ENCODE data around the gene PRKCD. TPM values are rescaled to one million over a fixed set of nuclear protein-coding genes. Genes with fewer than 3 reads are reported as not detected.

PRKCD gene
- total RNA-seq, 2 experiments from 2014 or later, result 9.1 to 10.2 TPM

DNA sequence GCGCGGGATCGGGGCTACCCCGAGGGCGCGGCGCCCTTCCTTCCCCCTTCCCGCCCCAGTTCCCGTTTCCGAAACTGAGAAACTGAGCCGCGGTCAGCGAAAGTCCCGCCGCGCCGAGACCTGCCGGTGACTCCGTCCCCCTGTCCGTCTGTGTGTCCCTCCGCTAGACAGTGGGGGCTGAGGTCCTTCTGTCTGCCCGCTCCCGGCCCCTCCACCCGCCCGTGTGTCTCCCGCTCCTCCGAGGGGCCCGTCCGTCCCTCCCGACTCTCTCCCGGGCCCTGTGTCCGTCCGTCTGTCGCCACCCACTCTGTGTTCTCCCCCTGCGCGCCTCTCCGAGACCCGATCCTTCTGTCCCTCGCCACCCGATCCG lies 426 bp downstream of the PRKCD start:
- intact Hi-C loops (cut with micrococcal nuclease), result loop anchor here (2.0 kb wide), 1 partner anchor 59 kb away; no protein-coding TSS in a partner anchor
- Mint-ChIP-seq H3K27me3 (ENCODE audit: low read depth) (peaks cover 17% of the 10 kb centered on the region), H3K36me3 (ENCODE audit: low read depth) (no peaks in the 10 kb centered on the region), H3K9me3 (no peaks in the 10 kb centered on the region), H3K4me1 (ENCODE audit: low read depth) (peaks cover 18% of the 10 kb centered on the region), H3K4me3 (peak overlapping the region; percentile 74), H3K27ac (peak overlapping the region; percentile 59)
- peak; percentile 14 for DNase-seq
- CTCF ChIA-PET, result interaction anchor here (3.4 kb wide), 1 partner anchor 27 kb away, joined by 14 read pairs; no protein-coding TSS in a partner anchor

DNA sequence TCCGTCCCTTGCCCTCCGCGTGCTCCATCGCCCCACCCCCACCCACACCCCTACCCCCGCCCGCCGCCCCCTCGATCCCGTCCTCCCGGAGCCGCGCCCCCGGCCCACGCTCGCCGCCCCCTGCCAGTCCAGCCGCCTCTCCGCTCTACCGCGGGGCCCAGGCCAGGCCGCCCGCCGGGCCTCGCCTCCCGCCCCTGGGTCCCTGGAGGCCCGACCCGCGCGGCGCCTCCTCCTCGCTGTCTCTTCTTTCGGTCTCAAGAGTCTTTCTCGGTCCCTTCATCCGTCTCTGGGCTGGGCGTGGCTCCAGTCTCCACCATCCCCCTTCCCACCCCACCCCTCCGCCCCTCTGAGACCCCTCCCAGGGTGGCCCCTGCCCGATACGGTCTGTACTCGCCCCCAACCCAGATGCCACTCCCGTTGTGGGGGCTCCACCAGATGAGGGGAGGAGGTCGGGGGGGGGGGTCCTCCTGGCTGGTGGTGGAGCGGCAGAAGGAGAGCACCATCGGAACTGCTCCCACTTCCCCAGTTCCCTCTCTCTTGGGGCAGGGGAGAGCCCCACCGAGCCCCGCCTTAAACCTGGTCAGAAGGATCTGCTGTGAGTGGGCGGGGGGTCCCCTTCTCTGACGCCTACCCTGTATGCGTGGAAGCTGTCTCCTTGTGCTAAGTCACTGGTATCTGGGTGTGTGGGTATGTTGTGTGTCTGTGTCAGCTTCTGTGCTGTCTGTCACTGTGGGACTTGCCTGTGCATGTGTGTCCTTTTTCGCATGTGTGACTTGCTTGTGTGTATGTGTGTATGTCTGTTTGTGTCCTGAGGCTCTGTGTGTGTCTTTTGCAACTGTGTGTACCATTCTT lies 1.0 kb downstream of the PRKCD start:
- Mint-ChIP-seq H3K4me3 (peak overlapping the region; percentile 74), H3K27me3 (ENCODE audit: low read depth) (peaks cover 12% of the 10 kb centered on the region), H3K36me3 (ENCODE audit: low read depth) (no peaks in the 10 kb centered on the region), H3K4me1 (ENCODE audit: low read depth) (peaks cover 18% of the 10 kb centered on the region), H3K9me3 (no peaks in the 10 kb centered on the region), H3K27ac (peak overlapping the region; percentile 59)
- CTCF ChIA-PET, result interaction anchor here (0.7 kb wide), 1 partner anchor 11 kb away, joined by 3 read pairs; no protein-coding TSS in a partner anchor
- intact Hi-C loops (cut with micrococcal nuclease), result loop anchor here (1.0 to 2.0 kb wide), 4 partner anchors 32 to 185 kb away; partner anchors contain the start of genes DCP1A and RFT1
- DNase-seq, result peak; percentile 72

DNA sequence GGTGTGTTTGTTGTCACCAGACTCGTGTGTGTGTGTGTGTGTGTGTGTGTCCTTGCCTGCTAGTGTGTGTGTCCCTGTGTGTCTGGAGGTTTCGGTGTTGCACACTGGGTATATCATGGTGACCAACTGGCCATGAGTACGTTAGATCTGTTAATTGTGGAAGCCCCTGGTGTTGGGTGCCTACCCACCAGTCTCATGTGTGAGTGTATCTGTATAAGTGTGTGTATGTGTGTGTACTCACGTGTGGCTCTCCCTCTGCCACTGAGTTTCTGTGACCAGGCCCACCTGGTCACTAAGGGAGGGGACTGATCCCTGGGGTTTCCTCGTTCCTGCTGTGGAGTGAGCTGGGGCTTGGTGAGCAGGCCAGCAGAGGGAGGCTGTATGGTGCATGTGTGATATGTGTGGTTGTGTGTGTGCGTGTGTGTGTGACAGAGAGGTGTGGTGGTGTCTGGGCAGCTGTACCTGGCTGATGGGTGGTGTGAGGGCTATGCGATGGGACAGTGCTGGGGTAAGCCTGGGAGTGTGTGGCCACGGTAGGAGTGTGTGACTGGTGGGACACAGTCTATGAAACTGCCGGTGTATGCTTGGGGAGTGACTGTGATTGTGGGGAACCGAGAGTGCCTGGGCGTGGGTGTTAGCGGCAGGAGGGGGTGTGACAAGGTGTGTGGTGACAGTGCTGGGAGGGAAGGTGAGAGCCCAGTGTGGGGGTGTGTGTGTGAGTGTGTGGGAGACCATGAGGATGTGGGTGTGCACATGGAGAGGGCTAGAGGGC lies 1.8 kb downstream of the PRKCD start:
- Mint-ChIP-seq H3K36me3 (ENCODE audit: low read depth) (no peaks in the 10 kb centered on the region), H3K4me3 (peak overlapping the region; percentile 74), H3K4me1 (ENCODE audit: low read depth) (peaks cover 18% of the 10 kb centered on the region), H3K9me3 (no peaks in the 10 kb centered on the region), H3K27me3 (ENCODE audit: low read depth) (peaks cover 7% of the 10 kb centered on the region), H3K27ac (peak overlapping the region; percentile 32)
- peak; percentile 43 for DNase-seq
- CTCF ChIA-PET, result interaction anchor here (0.7 to 1.3 kb wide), 4 partner anchors 12 to 49 kb away, joined by 3 to 5 read pairs (median 3); no protein-coding TSS in a partner anchor
- intact Hi-C loops (cut with micrococcal nuclease), result loop anchor here (1.0 to 2.0 kb wide), 3 partner anchors 33 to 184 kb away; partner anchors contain the start of genes DCP1A and RFT1

DNA sequence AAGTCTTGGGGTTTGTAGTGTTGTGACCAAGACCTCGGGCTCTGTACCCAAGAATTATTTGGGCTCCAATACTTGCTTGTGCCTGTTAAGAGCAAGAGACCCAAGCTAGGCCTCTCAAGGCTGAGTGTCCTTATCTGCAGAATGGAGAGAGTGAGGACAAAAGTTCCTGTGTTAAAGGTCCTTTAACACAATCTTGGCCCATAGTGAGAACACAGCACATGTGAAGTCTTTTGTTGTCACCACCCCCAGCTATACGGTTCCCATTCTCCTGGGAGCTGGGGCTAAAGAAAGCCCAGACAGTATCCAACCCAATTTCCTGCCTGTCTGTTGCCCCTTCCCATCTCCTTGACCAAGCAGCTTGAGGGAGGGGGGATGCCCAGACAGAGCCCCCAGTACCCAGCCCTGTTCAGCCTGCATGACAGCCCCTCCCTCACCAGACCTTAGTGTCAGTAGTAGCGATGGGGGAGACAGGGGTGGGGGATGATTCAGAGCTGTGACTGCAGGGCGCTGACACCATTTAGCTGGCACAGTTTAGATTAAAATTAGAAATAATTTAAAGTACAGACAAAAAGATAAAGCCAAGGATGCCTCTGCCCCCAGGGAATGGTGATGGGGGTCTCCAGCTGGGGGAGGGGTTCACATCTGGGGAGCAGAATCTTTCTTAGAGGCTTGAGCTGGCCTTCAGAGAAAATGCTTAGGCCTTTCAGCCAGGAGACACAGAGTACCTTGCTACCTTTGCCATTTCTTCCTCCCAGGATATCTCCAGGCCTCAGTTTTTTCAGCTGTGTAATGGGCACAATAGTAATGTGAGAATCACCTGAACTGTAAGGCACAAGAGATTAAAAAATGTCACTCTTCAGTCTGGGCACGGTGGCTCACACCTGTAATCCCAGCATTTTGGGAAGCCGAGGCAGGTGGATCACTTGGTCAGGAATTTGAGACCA lies 2.7 kb downstream of the PRKCD start:
- Mint-ChIP-seq H3K36me3 (ENCODE audit: low read depth) (no peaks in the 10 kb centered on the region), H3K4me3 (no peak overlapping the region), H3K9me3 (no peaks in the 10 kb centered on the region), H3K27me3 (ENCODE audit: low read depth) (peaks cover 5% of the 10 kb centered on the region), H3K27ac (no peak overlapping the region), H3K4me1 (ENCODE audit: low read depth) (peaks cover 20% of the 10 kb centered on the region)
- DNase-seq, result no peak
- CTCF ChIA-PET, result interaction anchor here (0.7 to 1.3 kb wide), 4 partner anchors 32 to 57 kb away, joined by 3 to 5 read pairs (median 3); no protein-coding TSS in a partner anchor
- intact Hi-C loops (cut with micrococcal nuclease), result loop anchor here (2.0 kb wide), 1 partner anchor 91 kb away; no protein-coding TSS in a partner anchor

DNA sequence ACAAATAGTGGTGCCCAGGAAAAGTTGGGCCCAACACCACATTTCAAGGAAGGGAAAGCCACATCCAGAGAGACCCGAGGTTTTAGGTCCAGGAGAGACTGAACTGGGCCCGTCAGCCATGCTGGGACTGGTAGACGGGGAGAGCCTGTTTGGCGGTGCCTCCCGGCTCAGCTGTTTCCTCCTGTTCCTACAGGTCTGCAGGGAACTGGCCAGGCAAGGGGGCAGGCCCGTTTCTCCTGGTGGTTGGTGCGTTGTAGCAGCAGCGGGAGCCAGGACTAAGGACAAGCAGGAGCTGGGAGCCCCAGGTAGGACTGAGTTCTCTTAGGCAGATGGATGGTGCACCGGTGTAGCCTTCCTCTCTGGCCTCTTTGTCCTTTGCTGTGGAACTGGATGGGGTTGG lies 3.9 kb downstream of the PRKCD start:
- intact Hi-C loops (cut with micrococcal nuclease), result no loop called here
- no peak overlapping the region for H3K27ac Mint-ChIP-seq

DNA sequence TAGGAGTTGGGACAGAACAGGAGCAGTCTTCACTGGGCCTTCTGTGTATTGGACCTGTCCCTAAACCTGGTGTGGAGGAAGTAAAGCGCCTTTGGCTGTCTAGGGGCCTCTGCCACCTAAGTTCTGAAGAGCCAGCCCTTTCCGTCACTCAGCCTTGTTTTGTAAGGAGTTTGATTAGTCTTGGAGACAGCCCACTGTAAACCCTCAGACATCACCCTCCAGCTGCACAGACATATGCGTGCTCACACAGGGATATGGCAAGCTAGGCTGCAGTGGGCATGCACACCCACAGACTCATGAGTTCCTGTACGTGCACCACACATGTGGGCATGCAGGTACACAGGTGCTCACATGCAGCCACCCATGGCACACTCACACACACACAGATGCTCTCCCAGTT lies 5.2 kb downstream of the PRKCD start:
- Mint-ChIP-seq H3K27me3 (ENCODE audit: low read depth) (no peaks in the 10 kb centered on the region), H3K9me3 (no peaks in the 10 kb centered on the region), H3K27ac (no peak overlapping the region), H3K4me1 (ENCODE audit: low read depth) (peaks cover 23% of the 10 kb centered on the region), H3K36me3 (ENCODE audit: low read depth) (no peaks in the 10 kb centered on the region), H3K4me3 (no peak overlapping the region)
- intact Hi-C loops (cut with micrococcal nuclease), result no loop called here
- DNase-seq, result no peak
- CTCF ChIA-PET, result no interaction called here

More for the DNA sequence above, 3.9 kb downstream of the PRKCD start:
- Mint-ChIP-seq H3K36me3 (ENCODE audit: low read depth) (no peaks in the 10 kb centered on the region), H3K27me3 (ENCODE audit: low read depth) (peaks cover 2% of the 10 kb centered on the region), H3K9me3 (no peaks in the 10 kb centered on the region), H3K4me3 (no peak overlapping the region), H3K4me1 (ENCODE audit: low read depth) (peaks cover 23% of the 10 kb centered on the region)
- CTCF ChIA-PET, result interaction anchor here (0.7 to 1.3 kb wide), 2 partner anchors 31 to 50 kb away, joined by 3 to 5 read pairs; no protein-coding TSS in a partner anchor
- DNase-seq, result no peak

DNA sequence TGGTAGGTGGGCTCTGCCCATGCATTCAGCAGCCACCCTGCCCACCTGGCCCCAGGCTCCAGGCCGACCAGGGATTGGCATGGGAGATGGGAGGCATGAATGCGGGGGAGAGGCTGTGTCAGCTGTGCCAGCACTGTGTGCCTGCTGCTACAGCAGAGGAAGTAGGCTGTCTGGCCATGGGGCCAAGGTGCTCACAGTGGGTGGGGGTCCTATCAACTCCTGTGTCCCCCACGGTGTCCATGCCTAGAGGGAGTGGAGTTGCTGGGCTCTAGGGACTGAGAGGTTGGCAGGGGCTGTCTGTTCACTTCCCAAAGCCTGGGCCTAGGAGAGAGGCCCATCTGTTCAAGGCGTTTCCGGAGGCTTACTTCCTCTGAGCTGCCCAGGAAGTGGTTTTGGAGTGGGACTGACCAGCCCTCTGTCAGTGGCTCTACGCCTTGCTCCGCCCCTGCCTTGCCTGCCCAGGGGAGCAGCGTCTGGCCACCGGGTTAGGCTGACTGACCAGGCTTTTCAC lies 5.8 kb downstream of the PRKCD start:
- no peak overlapping the region for H3K4me3 Mint-ChIP-seq
- no peaks in the 10 kb centered on the region for H3K9me3 Mint-ChIP-seq
- no peak for DNase-seq
- H3K27ac Mint-ChIP-seq, result no peak overlapping the region
- H3K27me3 Mint-ChIP-seq (ENCODE audit: low read depth), result no peaks in the 10 kb centered on the region
- CTCF ChIA-PET, result no interaction called here
- intact Hi-C loops (cut with micrococcal nuclease), result no loop called here
- peaks cover 25% of the 10 kb centered on the region for H3K4me1 Mint-ChIP-seq (ENCODE audit: low read depth)
- H3K36me3 Mint-ChIP-seq (ENCODE audit: low read depth), result no peaks in the 10 kb centered on the region

DNA sequence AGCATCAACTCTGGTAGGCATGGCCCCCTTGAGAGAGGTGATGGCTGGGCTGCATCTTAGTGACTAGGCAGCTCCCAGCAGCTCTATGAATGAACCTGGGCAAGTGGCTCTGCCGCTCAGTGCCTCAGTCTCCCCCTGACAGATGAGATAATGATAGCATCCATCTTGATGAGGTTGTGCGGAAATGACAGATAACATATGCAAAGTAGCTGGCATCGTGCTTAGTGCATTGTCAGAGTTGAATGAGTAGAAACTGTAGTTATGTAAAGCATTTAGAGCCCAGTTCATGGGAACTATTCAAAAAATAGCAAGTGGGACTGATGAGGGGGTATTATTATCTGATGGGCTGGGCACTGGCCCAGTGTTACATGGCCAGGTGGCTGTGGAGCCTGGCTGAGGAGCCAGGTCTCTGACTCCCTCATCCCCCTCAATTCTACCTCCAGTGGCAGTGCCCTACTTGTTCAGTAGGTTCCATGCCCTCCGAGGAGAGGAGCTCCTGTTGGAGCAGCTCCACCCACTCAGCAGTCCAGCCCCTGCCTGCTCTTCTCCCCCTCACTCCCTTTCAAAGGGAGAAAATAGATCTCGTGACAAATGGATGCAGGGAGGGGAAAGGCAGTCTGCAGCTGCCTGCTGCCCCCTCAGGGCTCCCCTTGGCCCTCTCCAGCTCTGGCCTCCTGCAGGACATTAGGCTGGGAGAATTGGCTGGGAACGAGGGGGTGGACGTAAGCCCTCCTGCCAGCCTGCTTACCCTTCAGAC lies 6.6 kb downstream of the PRKCD start:
- Mint-ChIP-seq H3K9me3 (no peaks in the 10 kb centered on the region), H3K27me3 (ENCODE audit: low read depth) (no peaks in the 10 kb centered on the region), H3K27ac (no peak overlapping the region), H3K36me3 (ENCODE audit: low read depth) (no peaks in the 10 kb centered on the region), H3K4me3 (no peak overlapping the region), H3K4me1 (ENCODE audit: low read depth) (peaks cover 21% of the 10 kb centered on the region)
- CTCF ChIA-PET, result interaction anchor here (0.5 to 0.7 kb wide), 2 partner anchors 28 to 61 kb away, joined by 3 read pairs; no protein-coding TSS in a partner anchor
- intact Hi-C loops (cut with micrococcal nuclease), result no loop called here
- no peak for DNase-seq

DNA sequence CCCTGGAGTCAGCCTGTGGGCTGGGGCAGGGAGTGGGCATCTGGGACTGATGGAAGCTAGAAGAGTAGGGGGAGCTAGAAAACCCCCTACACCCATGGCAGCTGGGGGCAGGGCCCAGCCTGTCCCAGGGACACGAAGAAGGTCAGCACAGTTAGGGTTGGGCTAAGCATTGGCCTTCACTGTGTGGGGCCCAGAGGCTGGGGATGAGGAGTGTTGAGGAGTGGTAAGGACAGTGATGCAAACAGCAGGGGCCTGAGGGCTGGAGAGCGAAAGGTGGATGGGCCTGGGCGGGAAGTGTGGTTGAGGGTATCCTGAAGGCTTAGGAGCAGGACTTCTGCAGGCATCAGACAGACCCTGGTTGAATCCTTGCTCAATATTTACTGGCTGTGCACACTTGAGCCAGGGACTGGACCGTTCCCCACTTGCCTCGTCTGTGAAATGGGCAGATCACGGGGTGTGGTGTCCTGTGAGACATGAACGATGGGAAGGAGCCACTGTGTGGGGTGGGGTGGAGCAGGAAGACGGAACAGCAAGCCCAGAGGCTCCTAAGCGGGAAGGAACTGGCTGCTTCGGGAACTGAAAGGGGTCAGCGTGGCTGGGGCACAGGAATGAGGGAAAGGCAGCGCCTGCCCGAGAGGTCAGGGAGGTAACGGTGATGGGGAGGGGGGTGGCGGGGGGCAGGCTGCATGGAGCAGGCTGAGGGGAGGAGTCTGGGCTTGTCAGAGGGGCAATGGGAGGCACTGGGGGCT lies 7.3 kb downstream of the PRKCD start:
- Mint-ChIP-seq H3K4me1 (ENCODE audit: low read depth) (peaks cover 14% of the 10 kb centered on the region), H3K36me3 (ENCODE audit: low read depth) (no peaks in the 10 kb centered on the region), H3K27ac (no peak overlapping the region), H3K4me3 (no peak overlapping the region), H3K27me3 (ENCODE audit: low read depth) (no peaks in the 10 kb centered on the region), H3K9me3 (no peaks in the 10 kb centered on the region)
- intact Hi-C loops (cut with micrococcal nuclease), result no loop called here
- CTCF ChIA-PET, result no interaction called here
- DNase-seq, result no peak

DNA sequence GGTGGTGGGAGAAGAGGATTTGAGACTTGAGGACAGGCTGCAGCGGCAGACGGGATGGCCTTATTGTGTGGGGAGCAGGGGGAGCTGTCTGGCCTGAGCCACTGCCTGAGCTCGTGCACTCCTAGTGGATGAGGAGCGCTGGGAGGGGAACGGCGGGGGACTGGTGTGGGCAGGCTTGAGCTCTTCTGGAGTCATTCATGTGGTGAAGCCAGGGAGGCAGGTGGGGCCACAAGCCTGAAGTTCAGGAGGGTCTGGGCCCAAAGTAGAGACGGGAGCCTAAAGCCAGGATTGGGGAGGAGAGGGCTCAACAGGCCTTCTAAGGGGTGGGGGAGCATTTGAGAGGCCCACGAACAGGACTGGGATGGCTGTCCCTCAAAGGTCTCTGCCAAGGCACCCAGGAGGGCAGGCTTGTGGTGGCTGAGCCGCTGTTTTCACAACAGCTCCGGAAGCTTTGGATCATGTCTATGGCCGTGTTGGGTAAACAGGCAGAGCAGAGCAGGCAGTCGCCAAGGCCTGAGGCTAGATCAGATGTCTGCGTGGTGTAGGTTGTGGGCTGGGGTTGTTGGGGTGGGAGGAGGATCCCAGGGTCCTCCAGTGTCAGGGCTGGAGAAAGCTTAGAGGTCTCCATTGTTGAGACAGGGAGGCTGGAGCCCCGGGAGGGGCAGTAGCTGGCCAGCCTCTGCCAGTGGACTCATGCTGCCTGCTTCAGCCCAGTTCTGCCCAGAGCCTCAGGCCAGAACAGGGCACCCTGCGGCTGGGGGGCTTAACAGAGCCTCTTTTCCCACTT lies 8.2 kb downstream of the PRKCD start:
- intact Hi-C loops (cut with micrococcal nuclease), result no loop called here
- Mint-ChIP-seq H3K27ac (no peak overlapping the region), H3K27me3 (ENCODE audit: low read depth) (no peaks in the 10 kb centered on the region), H3K4me3 (no peak overlapping the region), H3K9me3 (no peaks in the 10 kb centered on the region), H3K36me3 (ENCODE audit: low read depth) (no peaks in the 10 kb centered on the region), H3K4me1 (ENCODE audit: low read depth) (peaks cover 14% of the 10 kb centered on the region)
- CTCF ChIA-PET, result interaction anchor here (1.3 to 1.4 kb wide), 2 partner anchors 22 to 35 kb away, joined by 3 read pairs; no protein-coding TSS in a partner anchor
- no peak for DNase-seq
